Measurements from ENCODE around the gene HORMAD2. TPM values are rescaled to one million over a fixed set of nuclear protein-coding genes. Genes with fewer than 3 reads are reported as not detected.

Gene HORMAD2
- polyA plus RNA-seq, 2 of the 4 experiments (the other 2 are of a cell fraction): not detected

- peak overlapping the region; percentile 95 to 100 for H3K27ac ChIP-seq
- H3K9me3 ChIP-seq: peaks cover 9% of the 10 kb centered on the region; the same call in 2 of the 3 replicates
- H3K4me2 ChIP-seq: peak overlapping the region; percentile 69
- ChIA-PET POLR2A (interaction anchor here (0.6 to 5.2 kb wide), 6 partner anchors 9 to 89 kb away, joined by 3 to 47 read pairs (median 4); no protein-coding TSS in a partner anchor), CTCF (interaction anchor here (0.9 to 1.9 kb wide), 6 partner anchors 10 to 97 kb away, joined by 3 to 10 read pairs (median 4); no protein-coding TSS in a partner anchor)
- DNase-seq (ENCODE audit: low read depth in 1 of 2, low spot score in 1 of 2) (peak; percentile 91 to 99), FAIRE-seq (peak; percentile 32), ATAC-seq (peak; percentile 74 to 81)
- peaks cover 63% of the 10 kb centered on the region for H3K4me1 ChIP-seq
- no peak overlapping the region for H3K4me3 ChIP-seq
- 0% methylated on average over 25 of the region's 25 CpGs for WGBS (ENCODE audit: missing lambda C conversion rate)
- TF ChIP-seq BHLHE40 (IDR thresholded peaks at IDR 0.05; ENCODE audit: low read depth, low read length) (peak; percentile 61), RARB (CRISPR knock-in tag; IDR thresholded peaks at IDR 0.05) (peak; percentile 95), SMC3 (IDR thresholded peaks at IDR 0.05) (peak; percentile 38; the same call in 1 of the 3 replicates), ZNF302 (CRISPR knock-in tag; IDR thresholded peaks at IDR 0.05) (peak; percentile 81; the same call in 1 of the 2 replicates), HOXB13 (CRISPR knock-in tag; IDR thresholded peaks at IDR 0.05; ENCODE audit: low read depth) (peak; percentile 62; the same call in 1 of the 2 replicates), CHD4 (IDR thresholded peaks at IDR 0.05; ENCODE audit: borderline replicate concordance) (no peak), FOSB (CRISPR knock-in tag; IDR thresholded peaks at IDR 0.05) (0 out of 2 replicates have a peak, but pooled peaks have one; percentile 5), ZSCAN20 (CRISPR knock-in tag; IDR thresholded peaks at IDR 0.05) (peak; percentile 88; the same call in 1 of the 2 replicates), MAFK (IDR thresholded peaks at IDR 0.05; ENCODE audit: partially characterized antibody) (peak; percentile 3), GATA3 (IDR thresholded peaks at IDR 0.05; ENCODE audit: borderline replicate concordance) (peak; percentile 95), JUNB (IDR thresholded peaks at IDR 0.05) (peak; percentile 83), FOXS1 (CRISPR knock-in tag; IDR thresholded peaks at IDR 0.05) (peak; percentile 67; the same call in 1 of the 2 replicates), MAZ (IDR thresholded peaks at IDR 0.05; ENCODE audit: borderline replicate concordance, low read depth, low read length) (no peak), JUN (IDR thresholded peaks at IDR 0.05) (peak; percentile 88 to 98), RCOR1 (IDR thresholded peaks at IDR 0.05; ENCODE audit: low read depth, low read length) (no peak), RAD21 (conservative IDR thresholded peaks at IDR 0.05 in 1 of 2, IDR thresholded peaks at IDR 0.05 in 1 of 2) (peak; percentile 4 to 49; a peak in 2 of 5 replicates), HOXA7 (CRISPR knock-in tag; IDR thresholded peaks at IDR 0.05) (peak; percentile 12; the same call in 1 of the 2 replicates), E2F6 (IDR thresholded peaks at IDR 0.05; ENCODE audit: borderline replicate concordance, low read depth) (0 out of 2 replicates have a peak, but pooled peaks have one; percentile 39), CHD2 (IDR thresholded peaks at IDR 0.05; ENCODE audit: low read length, partially characterized antibody) (peak; percentile 65), CEBPB (IDR thresholded peaks at IDR 0.05) (peak; percentile 90 to 93), ATOH8 (CRISPR knock-in tag; IDR thresholded peaks at IDR 0.05; ENCODE audit: low read depth) (peak; percentile 88), ZC3H11A (IDR thresholded peaks at IDR 0.05) (no peak), HMGXB4 (CRISPR knock-in tag; IDR thresholded peaks at IDR 0.05; ENCODE audit: borderline replicate concordance) (no peak; the same call in 1 of the 2 replicates), NR3C1 (IDR thresholded peaks at IDR 0.05) (peak; percentile 29; the same call in 1 of the 3 replicates), TP53 (CRISPR knock-in tag; IDR thresholded peaks at IDR 0.05) (0 out of 2 replicates have a peak, but pooled peaks have one; percentile 30), EP300 (IDR thresholded peaks at IDR 0.05) (peak; percentile 98 to 99; a peak in 3 of 5 replicates), RNF2 (IDR thresholded peaks at IDR 0.05; ENCODE audit: borderline replicate concordance, low read depth) (no peak)
- TF ChIP-seq, protein P1, sequence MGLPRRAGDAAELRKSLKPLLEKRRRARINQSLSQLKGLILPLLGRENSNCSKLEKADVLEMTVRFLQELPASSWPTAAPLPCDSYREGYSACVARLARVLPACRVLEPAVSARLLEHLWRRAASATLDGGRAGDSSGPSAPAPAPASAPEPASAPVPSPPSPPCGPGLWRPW (IDR thresholded peaks at IDR 0.05): peak; percentile 76
- TF ChIP-seq, protein P2, sequence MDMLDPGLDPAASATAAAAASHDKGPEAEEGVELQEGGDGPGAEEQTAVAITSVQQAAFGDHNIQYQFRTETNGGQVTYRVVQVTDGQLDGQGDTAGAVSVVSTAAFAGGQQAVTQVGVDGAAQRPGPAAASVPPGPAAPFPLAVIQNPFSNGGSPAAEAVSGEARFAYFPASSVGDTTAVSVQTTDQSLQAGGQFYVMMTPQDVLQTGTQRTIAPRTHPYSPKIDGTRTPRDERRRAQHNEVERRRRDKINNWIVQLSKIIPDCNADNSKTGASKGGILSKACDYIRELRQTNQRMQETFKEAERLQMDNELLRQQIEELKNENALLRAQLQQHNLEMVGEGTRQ (IDR thresholded peaks at IDR 0.05): peak; percentile 26; the same call in 1 of the 2 replicates
- TF ChIP-seq, protein P3, sequence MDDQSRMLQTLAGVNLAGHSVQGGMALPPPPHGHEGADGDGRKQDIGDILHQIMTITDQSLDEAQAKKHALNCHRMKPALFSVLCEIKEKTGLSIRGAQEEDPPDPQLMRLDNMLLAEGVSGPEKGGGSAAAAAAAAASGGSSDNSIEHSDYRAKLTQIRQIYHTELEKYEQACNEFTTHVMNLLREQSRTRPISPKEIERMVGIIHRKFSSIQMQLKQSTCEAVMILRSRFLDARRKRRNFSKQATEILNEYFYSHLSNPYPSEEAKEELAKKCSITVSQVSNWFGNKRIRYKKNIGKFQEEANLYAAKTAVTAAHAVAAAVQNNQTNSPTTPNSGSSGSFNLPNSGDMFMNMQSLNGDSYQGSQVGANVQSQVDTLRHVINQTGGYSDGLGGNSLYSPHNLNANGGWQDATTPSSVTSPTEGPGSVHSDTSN (IDR thresholded peaks at IDR 0.05): 0 out of 2 replicates have a peak, but pooled peaks have one; percentile 30
- TF ChIP-seq, protein P4, sequence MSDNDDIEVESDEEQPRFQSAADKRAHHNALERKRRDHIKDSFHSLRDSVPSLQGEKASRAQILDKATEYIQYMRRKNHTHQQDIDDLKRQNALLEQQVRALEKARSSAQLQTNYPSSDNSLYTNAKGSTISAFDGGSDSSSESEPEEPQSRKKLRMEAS (IDR thresholded peaks at IDR 0.05): peak; percentile 83
- TF ChIP-seq, protein P5, sequence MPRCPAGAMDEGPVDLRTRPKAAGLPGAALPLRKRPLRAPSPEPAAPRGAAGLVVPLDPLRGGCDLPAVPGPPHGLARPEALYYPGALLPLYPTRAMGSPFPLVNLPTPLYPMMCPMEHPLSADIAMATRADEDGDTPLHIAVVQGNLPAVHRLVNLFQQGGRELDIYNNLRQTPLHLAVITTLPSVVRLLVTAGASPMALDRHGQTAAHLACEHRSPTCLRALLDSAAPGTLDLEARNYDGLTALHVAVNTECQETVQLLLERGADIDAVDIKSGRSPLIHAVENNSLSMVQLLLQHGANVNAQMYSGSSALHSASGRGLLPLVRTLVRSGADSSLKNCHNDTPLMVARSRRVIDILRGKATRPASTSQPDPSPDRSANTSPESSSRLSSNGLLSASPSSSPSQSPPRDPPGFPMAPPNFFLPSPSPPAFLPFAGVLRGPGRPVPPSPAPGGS (IDR thresholded peaks at IDR 0.05): peak; percentile 88; the same call in 2 of the 3 replicates
These were observed 125.2 kb downstream of the HORMAD2 start for GRCh38 chr22:30205281-30206115.

Data from A549 (cell line).